ENCODE results near the gene UST.
"Not testable (repeated sequence)": the region's sequence is repeated elsewhere in the genome, so short reads cannot be mapped to it uniquely, and the experiment has no call there.

The UST gene

GRCh38 chr6:148983101-148983761 is 236.4 kb downstream of the UST start:
- DNase-seq, result no peak

DNA sequence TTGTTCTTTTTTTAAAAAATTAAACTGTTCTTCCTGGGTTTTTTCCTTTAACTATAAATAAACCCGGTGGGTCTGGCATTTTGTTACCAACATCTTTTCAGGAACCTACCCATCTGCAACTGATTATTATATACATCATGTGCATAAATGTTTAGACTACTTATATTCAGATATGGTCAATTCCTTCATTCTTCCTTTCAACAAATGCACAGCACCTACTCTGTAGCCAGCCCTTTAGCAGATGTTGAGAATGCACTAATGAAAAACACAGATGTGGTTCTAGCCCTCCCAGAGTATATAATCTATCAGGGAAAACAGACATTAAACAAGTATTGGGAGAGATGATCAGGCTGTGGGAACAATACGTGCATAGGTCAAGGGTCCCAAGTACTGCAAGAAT is 237.1 kb downstream of the UST start:
- no peak for DNase-seq

- no peak for DNase-seq
These were observed 237.8 kb downstream of the UST start for GRCh38 chr6:148984531-148985056.

DNA sequence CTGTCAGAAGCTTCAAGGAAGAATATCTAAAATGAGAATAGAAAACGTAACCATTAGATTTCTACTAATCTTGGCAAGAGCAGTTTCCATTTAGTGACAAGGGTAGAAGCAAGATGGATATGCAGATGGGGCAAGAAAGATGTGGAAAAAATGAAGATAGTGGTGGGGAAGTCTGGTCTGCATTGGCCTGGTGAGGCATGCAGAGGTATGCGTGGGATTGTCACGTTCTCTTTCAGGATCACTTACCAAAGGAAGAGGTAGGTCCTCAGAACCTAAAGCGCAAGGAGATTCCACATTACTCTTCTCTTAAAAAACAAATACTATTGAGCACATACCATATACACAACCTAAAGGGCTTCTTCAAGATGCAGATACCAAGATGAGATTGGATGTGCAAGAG is 238.7 kb downstream of the UST start:
- no peak for DNase-seq

DNA sequence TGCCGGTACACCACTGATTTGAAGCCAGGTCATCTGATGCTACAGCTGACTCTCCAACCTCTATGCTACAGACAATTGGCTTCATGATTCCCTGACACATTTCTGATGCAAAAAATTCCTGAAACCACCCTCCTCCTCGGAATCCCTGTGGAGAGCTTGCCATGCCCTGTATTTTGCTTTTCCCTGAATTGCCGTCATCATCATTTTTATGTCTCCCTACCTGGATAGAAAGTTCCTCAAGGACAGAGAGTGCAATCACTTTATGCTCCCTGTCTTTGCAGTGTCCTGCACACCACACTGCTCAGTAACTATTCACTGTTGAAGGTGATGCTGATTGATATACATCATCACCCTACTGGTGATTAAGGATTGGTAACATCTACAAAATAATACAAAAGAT is 239.8 kb downstream of the UST start:
- DNase-seq, result no peak

- DNase-seq, result no peak
These were observed 241.2 kb downstream of the UST start for GRCh38 chr6:148987982-148988381.

- no peak for DNase-seq
These were observed 242.8 kb downstream of the UST start for GRCh38 chr6:148989585-148989984.

- DNase-seq, result no peak
These were observed 243.6 kb downstream of the UST start for GRCh38 chr6:148990403-148990802.

DNA sequence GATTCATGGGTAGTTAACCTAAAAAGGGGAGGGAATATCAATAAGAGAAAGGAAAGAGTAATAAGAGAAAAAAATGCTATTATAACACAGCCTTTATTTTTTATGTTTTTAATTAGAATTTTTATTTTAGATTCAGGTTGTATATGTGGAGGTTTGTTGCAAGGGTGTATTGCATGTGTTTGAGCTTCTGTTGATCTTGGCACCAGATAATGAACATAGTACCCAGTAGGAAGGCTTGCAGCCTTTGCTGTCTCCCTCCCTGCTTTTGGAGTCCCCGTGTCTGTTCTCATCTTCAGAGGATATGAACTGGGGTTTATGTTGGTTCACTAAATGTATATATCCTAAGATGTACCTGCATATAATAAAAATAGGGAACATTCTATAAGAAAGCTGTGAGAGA is 250.0 kb downstream of the UST start:
- DNase-seq, result no peak

GRCh38 chr6:148997865-148998264 is 251.0 kb downstream of the UST start:
- no peak for DNase-seq

GRCh38 chr6:148998704-148999103 is 251.9 kb downstream of the UST start:
- DNase-seq, result no peak

- DNase-seq, result no peak
These were observed 252.7 kb downstream of the UST start for GRCh38 chr6:148999501-148999900.

DNA sequence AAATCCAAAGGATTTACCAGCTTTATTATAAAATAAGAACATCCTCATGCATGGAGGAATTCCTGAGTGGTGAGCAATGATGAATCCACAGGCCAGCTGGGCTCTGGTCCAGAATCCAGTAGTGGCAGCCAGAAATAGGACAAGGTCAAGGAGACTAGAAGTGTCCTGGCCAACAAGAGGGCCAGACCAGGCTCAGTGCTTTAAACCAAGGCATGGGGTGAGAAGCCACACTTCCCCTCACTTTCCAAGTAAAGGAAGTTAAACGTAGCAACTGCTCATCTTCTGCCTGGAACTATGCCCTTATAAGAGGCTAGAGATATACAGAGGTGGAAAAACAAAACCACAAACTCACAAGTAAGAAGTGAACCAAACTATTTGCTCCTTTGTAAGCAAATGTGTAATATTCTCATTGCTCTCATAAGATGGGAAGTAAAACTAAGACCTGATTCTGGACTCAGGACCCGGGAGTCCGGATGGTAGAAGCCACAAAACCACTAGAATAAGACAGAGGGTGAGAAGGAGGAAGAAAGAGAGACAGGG is 253.2 kb downstream of the UST start:
- DNase-seq, result peak; percentile 60

GRCh38 chr6:149001422-149001821 is 254.6 kb downstream of the UST start:
- DNase-seq, result no peak

DNA sequence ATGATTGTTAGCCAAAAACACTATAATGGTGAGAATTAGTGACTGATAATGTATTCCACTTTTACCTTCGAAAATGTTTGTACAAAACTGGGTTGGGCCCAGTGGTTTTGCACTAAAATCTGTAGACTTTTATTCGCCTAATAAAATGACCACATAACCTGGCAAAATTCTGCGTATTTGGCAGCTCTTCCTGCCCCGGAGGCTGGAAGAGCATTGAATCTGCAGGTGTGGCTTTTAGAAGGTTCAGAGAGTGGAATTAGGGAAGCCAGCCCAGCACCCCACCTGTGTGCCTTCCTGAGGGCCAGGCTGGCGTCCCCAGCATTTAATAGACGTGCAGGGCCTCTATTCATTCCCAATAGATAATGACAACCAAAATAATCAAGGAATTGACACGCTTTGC is 256.7 kb downstream of the UST start:
- no peak for DNase-seq

GRCh38 chr6:149004664-149005063 is 257.8 kb downstream of the UST start:
- DNase-seq, result no peak

DNA sequence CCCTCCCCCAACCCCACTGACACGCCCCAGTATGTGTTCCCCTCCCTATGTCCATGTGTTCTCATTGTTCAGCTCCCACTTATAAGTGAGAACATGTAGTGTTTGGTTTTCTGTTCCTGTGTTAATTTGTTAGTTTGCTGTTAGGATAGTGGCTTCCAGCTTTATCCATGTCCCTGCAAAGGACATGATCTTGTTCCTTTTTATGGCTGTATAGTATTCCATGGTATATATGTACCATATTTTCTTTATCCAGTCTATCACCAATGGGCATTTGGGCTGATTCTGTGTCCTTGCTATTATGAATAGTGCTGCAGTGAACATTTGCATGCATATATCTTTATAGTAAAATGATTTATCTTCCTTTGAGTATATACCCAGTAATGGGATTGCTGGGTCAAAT is 259.4 kb downstream of the UST start:
- DNase-seq, result not testable (repeated sequence)

- no peak for DNase-seq
These were observed 259.8 kb downstream of the UST start for GRCh38 chr6:149006671-149007070.

DNA sequence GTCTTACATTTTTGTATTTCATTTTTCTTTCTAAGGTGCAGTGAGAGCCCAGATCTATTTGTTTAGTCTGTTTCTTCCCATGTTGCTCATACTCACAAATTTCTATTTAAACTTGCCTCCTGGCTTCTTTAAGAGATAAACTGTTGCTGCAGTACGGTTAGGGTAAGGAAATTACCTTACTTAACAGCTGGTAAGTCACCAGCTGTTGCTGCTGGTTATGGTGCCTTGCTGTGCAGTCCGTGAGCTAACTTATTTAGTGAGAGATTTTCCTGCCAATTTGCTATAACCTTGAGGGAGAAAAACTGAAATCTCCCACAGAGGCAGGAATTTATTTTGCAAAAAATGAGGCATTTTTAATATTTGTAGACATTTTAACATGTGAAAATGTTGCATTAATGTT is 261.0 kb downstream of the UST start:
- DNase-seq, result no peak

- DNase-seq, result no peak
These were observed 261.9 kb downstream of the UST start for GRCh38 chr6:149008741-149009140.

DNA sequence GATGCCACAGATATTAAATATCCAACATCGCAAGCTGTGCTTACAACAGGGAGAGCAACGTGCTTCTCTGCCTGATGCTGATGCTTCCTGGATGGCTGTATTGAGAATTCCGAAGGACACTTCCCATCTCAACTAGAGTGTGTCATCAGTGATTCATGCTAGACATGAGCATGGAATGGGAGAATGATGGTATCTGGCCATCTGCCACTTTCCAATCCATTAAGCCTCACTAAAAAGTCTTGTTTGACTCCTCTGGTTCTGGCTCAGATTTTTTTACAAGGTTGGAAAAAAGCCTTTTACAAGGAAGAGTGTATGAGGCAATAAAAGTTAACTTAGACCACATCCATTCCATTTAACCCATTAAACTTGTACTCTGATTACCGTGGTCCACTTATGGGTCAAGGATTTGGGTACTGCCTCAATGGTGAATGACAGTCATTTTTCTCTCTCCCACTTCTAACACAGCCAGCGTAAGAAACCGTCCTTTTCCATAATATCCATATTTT is 265.3 kb downstream of the UST start:
- DNase-seq, result no peak

DNA sequence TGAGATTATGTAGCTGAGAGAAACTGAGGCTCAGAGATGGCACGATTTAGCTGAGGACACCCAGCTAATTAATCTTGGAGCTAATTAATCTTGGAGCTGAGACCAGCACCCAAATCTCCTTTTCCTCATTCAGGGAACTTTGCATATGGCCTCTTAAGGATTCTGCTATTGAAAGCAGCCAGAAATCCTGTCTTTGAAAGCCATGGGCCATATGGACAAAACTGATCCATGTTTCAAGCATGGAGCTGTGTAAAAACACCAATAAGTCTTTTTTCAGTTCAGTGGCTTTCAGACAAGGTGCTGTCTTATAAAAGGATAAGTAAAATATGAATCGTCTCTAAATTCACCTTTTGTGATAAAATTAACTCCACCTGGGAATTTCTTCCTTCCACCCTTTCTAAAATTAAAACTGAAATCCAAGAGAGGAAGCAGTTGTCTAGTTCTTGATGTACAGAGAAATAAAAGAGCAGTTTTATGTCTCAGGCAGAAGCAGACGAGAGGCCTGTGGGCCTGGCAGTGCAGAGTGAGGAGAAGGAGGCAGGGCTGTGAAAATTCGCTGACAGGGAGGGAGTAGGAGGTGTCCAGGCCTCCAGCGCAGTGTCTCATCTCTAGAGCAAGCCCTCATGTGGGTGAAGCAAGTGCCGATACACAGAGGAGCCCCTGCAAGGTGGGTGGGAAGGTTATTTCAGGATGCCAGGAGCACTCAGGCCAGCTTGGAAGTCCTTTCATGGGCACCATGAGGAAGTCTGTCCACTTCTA is 266.9 kb downstream of the UST start:
- no peak for DNase-seq

- no peak for DNase-seq
These were observed 268.1 kb downstream of the UST start for GRCh38 chr6:149014631-149015534.
